Uterine smooth muscle cell (primary cell): ENCODE data around the gene ZBTB37. TPM values are rescaled to one million over a fixed set of nuclear protein-coding genes. Genes with fewer than 3 reads are reported as not detected.

Experiments used
- total RNA-seq: library from RNA; depleted of rRNA; stranded (reverse); fragments of >200 nt; gene quantifications from 2 replicates; pipeline ENCODE4 v1.2.3, GENCODE V29; 2014

ZBTB37 gene
- 8.9 and 9.8 TPM in 2 replicates for total RNA-seq

DNA sequence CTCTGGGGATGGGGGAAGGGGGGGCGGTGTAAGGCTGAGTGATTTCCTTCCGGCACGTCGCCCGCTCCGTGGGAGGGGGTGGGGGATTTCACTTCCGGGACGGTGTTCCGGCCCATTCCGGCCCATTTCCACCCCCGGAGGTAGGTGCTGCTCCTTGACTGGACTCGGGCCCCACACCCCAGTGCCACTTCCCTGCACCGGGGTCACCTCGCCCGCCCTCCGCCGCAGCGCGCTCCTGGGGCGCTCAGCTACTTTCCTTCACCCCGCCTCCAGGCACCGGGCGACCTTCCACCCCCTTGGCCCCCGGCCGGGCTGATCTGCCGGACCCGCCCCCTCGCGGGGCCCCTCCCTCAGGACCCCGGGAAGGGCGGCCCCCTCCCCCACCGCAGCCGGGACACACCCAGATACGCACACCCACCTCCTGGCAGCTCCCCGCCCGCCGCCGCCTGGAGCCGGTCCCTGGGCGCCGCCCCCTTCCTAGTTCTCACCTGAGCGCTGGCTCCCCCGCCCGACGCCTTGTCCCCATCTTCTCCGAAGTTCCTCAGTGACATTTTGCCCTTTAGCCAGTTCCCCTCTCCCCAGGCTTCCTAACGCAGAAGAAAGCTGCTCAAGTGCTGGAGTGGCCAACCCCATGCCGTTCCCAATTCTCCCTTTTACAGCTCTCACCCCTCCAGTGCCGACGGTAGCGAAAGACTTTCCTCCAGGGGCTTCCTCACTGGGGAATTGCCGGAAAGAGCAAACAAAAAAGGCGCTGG, at the start of gene ZBTB37:
Gene ZBTB37 (plus strand): TSS at position 115 of the 755 bp plus-strand sequence. CDS start 1,846 bp downstream, outside the sequence.

GRCh38 chr1:173824315-173825081, 43.7 kb upstream of the ZBTB37 start, which contains the start of the genes CENPL and DARS2:
Gene CENPL, minus strand, starts transcription at chr1:173824883. Its CDS starts 13,584 bp downstream, at chr1:173811299.
Gene DARS2, plus strand, starts transcription at chr1:173824673. Its CDS starts 557 bp downstream, at chr1:173825230.

DNA sequence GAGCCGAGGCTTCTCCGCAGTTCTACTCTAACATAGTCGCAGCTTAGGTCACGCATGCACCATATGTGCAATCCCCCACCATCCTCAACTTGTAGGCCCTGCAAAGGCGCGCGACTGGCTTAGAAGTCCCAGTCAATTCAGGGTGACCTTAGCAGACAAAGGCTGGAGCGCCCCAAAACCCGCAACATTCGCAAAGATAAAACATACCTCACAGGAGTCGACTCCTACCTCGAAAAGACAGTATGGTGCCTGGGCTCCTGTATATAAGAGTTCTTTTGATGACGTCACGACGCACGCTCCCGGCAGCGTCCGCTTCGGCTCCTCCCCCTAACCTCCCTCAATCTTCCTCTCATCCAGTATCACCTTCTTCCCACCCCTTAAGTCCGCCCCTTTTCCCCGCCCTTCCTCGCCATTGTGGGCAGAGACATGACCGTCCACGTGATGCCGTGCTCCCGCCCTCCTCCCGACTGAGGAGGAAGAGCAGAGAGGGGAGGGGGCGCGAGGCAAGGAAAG, 371 bp upstream of the ZBTB37 start, which contains the start of gene GAS5:
Gene GAS5 (minus strand): TSS at position 237 of the 513 bp plus-strand sequence.

GRCh38 chr1:173917149-173917548, 49.0 kb downstream of the ZBTB37 start, which contains the start of gene SERPINC1:
Gene SERPINC1, minus strand, starts transcription at chr1:173917327. Its CDS starts 68 bp downstream, at chr1:173917259.

Other genes with a start within 250 kb of the ZBTB37 start
- gene TEX50, start 233.0 kb upstream of the ZBTB37 start, total RNA-seq: not detected in 2 replicates
- under 0.01 and 1.1 TPM in 2 replicates for gene ANKRD45, start 198.5 kb upstream of the ZBTB37 start, total RNA-seq
- gene KLHL20, start 153.4 kb upstream of the ZBTB37 start, total RNA-seq: 40.1 and 40.7 TPM in 2 replicates
- gene DARS2, start 43.7 kb upstream of the ZBTB37 start, total RNA-seq: 19.4 and 29.4 TPM in 2 replicates
- 15.6 and 34.6 TPM in 2 replicates for gene CENPL, start 43.5 kb upstream of the ZBTB37 start, total RNA-seq
- 531 and 643 TPM in 2 replicates for gene GAS5, start 391 bp upstream of the ZBTB37 start, total RNA-seq
- 0.12 TPM in 1 of 2 replicates, not detected in the other for gene SERPINC1, start 48.9 kb downstream of the ZBTB37 start, total RNA-seq
- 16.6 and 16.7 TPM in 2 replicates for gene RC3H1, start 154.0 kb downstream of the ZBTB37 start, total RNA-seq